Urinary bladder (tissue), 4 donors: ENCODE data around the gene AFMID. TPM values are rescaled to one million over a fixed set of nuclear protein-coding genes. Genes with fewer than 3 reads are reported as not detected.
"Not testable (repeated sequence)": the region's sequence is repeated elsewhere in the genome, so short reads cannot be mapped to it uniquely, and the experiment has no call there.

ENCODE experiments used
- DNase-seq: peaks from one replicate; pipeline ENCODE4 v3.0.0-alpha.2; 2015; ENCODE audit errors: extremely low spot score
- H3K27ac ChIP-seq: one replicate; pipeline ENCODE4 v1.5.1; 2013; ENCODE audit warnings: low read depth, mild to moderate bottlenecking, moderate library complexity
- H3K36me3 ChIP-seq: one replicate; pipeline ENCODE4 v1.6.1; 2013; ENCODE audit warnings: mild to moderate bottlenecking, moderate library complexity; ENCODE audit not compliant: insufficient read depth
- H3K4me1 ChIP-seq: one replicate; pipeline ENCODE4 v1.6.1; 2013; ENCODE audit warnings: mild to moderate bottlenecking, moderate library complexity; ENCODE audit not compliant: insufficient read depth
- H3K4me3 ChIP-seq: one replicate; pipeline ENCODE4 v1.5.1; 2013; ENCODE audit warnings: low read depth, low read length
- WGBS: extraction: QIAGEN DNeasy Blood & Tissue Kit; methylation state at CpG from one replicate; pipeline ENCODE4 v1.1.7; 2013; 5-methylcytosine and 5-hydroxymethylcytosine counted together
- polyA plus RNA-seq: library from polyadenylated mRNA; stranded (reverse); fragments of 200-250 nt; gene quantifications from one replicate; pipeline ENCODE4 v1.2.3, GENCODE V29; 2013
- total RNA-seq: library from RNA; depleted of rRNA; stranded (reverse); fragments of >200 nt; gene quantifications from one replicate; pipeline ENCODE4 v1.2.3, GENCODE V29; 2014
- donor health status: healthy with polysubstance abuse.
- donor health status: healthy.

AFMID gene
- total and polyA plus RNA-seq, 2 donors, result 23.5 TPM

GRCh38 chr17:78228176-78228575 lies 41.0 kb downstream of the AFMID start:
- no peak for DNase-seq
- WGBS, result 84% methylated on average over 4 of the region's 4 CpGs
- no peak overlapping the region for H3K4me3 ChIP-seq
- H3K27ac ChIP-seq, result no peak overlapping the region
- H3K4me1 ChIP-seq, result no peaks in the 10 kb centered on the region
- H3K36me3 ChIP-seq, result no peaks in the 10 kb centered on the region

- DNase-seq, result no peak
- no peak overlapping the region for H3K4me3 ChIP-seq
- H3K27ac ChIP-seq, result no peak overlapping the region
- H3K4me1 ChIP-seq, result no peaks in the 10 kb centered on the region
- 71% methylated on average over 13 of the region's 13 CpGs for WGBS
- H3K36me3 ChIP-seq, result no peaks in the 10 kb centered on the region
Measured at GRCh38 chr17:78230252-78230962, 43.2 kb downstream of the AFMID start.

GRCh38 chr17:78230996-78231935 lies 44.1 kb downstream of the AFMID start, which contains the start of gene TMEM235:
TSS of gene TMEM235 (plus strand) at chr17:78231631. CDS start at chr17:78232024, 393 bp downstream.
- Histone ChIP-seq H3K4me1 (no peaks in the 10 kb centered on the region), H3K4me3 (no peak within 1 kb of the TSS)
- 23% methylated on average over 52 of the region's 52 CpGs for WGBS

GRCh38 chr17:78231991-78232858 lies 45.1 kb downstream of the AFMID start:
- 9% methylated on average over 55 of the region's 55 CpGs for WGBS
- no peaks in the 10 kb centered on the region for H3K36me3 ChIP-seq
- no peaks in the 10 kb centered on the region for H3K4me1 ChIP-seq
- no peak for DNase-seq
- no peak overlapping the region for H3K27ac ChIP-seq
- H3K4me3 ChIP-seq, result no peak overlapping the region

More at GRCh38 chr17:78230996-78231935, 44.1 kb downstream of the AFMID start, which contains the start of gene TMEM235:
- no peak within 1 kb of the TSS for H3K27ac ChIP-seq
- no peaks in the 10 kb centered on the region for H3K36me3 ChIP-seq
- no peak for DNase-seq

GRCh38 chr17:78232859-78233173 lies 45.7 kb downstream of the AFMID start:
- no peaks in the 10 kb centered on the region for H3K4me1 ChIP-seq
- no peak overlapping the region for H3K27ac ChIP-seq
- 97% methylated on average over 2 of the region's 2 CpGs for WGBS
- H3K4me3 ChIP-seq, result no peak overlapping the region
- no peak for DNase-seq
- H3K36me3 ChIP-seq, result no peaks in the 10 kb centered on the region

GRCh38 chr17:78233678-78234077 lies 46.5 kb downstream of the AFMID start:
- H3K36me3 ChIP-seq, result no peaks in the 10 kb centered on the region
- H3K4me3 ChIP-seq, result no peak overlapping the region
- no peak for DNase-seq
- no peaks in the 10 kb centered on the region for H3K4me1 ChIP-seq
- H3K27ac ChIP-seq, result no peak overlapping the region
- WGBS, result 93% methylated on average over 10 of the region's 10 CpGs

GRCh38 chr17:78234261-78234865 lies 47.2 kb downstream of the AFMID start:
- H3K36me3 ChIP-seq, result no peaks in the 10 kb centered on the region
- DNase-seq, result no peak
- 90% methylated on average over 17 of the region's 17 CpGs for WGBS
- no peak overlapping the region for H3K27ac ChIP-seq
- no peaks in the 10 kb centered on the region for H3K4me1 ChIP-seq
- H3K4me3 ChIP-seq, result no peak overlapping the region

- not testable (repeated sequence) for H3K27ac ChIP-seq, DNase-seq, H3K4me3 ChIP-seq, H3K4me1 ChIP-seq, H3K36me3 ChIP-seq
- WGBS, result 87% methylated on average over 6 of the region's 6 CpGs
Measured at GRCh38 chr17:78235022-78235421, 47.9 kb downstream of the AFMID start.

- WGBS, result 89% methylated on average over 8 of the region's 8 CpGs
- DNase-seq, result no peak
- Histone ChIP-seq H3K27ac (no peak overlapping the region), H3K4me1 (no peaks in the 10 kb centered on the region), H3K36me3 (no peaks in the 10 kb centered on the region), H3K4me3 (no peak overlapping the region)
Measured at GRCh38 chr17:78235885-78236284, 48.7 kb downstream of the AFMID start.

- no peaks in the 10 kb centered on the region for H3K36me3 ChIP-seq
- no peak for DNase-seq
- 95% methylated on average over 20 of the region's 20 CpGs for WGBS
- no peak overlapping the region for H3K4me3 ChIP-seq
- no peaks in the 10 kb centered on the region for H3K4me1 ChIP-seq
- no peak overlapping the region for H3K27ac ChIP-seq
Measured at GRCh38 chr17:78236362-78237127, 49.4 kb downstream of the AFMID start.

- Histone ChIP-seq H3K36me3 (no peaks in the 10 kb centered on the region), H3K4me3 (no peak overlapping the region), H3K27ac (no peak overlapping the region), H3K4me1 (no peaks in the 10 kb centered on the region)
- no peak for DNase-seq
- 58% methylated on average over 11 of the region's 11 CpGs for WGBS
Measured at GRCh38 chr17:78237401-78238012, 50.3 kb downstream of the AFMID start.

- WGBS, result 89% methylated on average over 20 of the region's 20 CpGs
- H3K36me3 ChIP-seq, result no peaks in the 10 kb centered on the region
- no peak for DNase-seq
- H3K4me1 ChIP-seq, result no peaks in the 10 kb centered on the region
- H3K27ac ChIP-seq, result no peak overlapping the region
- no peak overlapping the region for H3K4me3 ChIP-seq
Measured at GRCh38 chr17:78238823-78239488, 51.8 kb downstream of the AFMID start.
